ENCODE data around the gene HTR1D. TPM values are rescaled to one million over a fixed set of nuclear protein-coding genes. Genes with fewer than 3 reads are reported as not detected.

The HTR1D gene
- total RNA-seq, 1 donor from 2014 or later = 0.08 TPM

GRCh38 chr1:23178414-23178813 is 38.9 kb downstream of the HTR1D start:
- TF ChIP-seq, protein P1, sequence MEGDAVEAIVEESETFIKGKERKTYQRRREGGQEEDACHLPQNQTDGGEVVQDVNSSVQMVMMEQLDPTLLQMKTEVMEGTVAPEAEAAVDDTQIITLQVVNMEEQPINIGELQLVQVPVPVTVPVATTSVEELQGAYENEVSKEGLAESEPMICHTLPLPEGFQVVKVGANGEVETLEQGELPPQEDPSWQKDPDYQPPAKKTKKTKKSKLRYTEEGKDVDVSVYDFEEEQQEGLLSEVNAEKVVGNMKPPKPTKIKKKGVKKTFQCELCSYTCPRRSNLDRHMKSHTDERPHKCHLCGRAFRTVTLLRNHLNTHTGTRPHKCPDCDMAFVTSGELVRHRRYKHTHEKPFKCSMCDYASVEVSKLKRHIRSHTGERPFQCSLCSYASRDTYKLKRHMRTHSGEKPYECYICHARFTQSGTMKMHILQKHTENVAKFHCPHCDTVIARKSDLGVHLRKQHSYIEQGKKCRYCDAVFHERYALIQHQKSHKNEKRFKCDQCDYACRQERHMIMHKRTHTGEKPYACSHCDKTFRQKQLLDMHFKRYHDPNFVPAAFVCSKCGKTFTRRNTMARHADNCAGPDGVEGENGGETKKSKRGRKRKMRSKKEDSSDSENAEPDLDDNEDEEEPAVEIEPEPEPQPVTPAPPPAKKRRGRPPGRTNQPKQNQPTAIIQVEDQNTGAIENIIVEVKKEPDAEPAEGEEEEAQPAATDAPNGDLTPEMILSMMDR (IDR thresholded peaks at IDR 0.05; ENCODE audit: borderline replicate concordance) = no peak
- no peaks in the 10 kb centered on the region for H3K9me3 ChIP-seq (replicated peaks)
- intact Hi-C loops (cut with micrococcal nuclease) = no loop called here

DNA sequence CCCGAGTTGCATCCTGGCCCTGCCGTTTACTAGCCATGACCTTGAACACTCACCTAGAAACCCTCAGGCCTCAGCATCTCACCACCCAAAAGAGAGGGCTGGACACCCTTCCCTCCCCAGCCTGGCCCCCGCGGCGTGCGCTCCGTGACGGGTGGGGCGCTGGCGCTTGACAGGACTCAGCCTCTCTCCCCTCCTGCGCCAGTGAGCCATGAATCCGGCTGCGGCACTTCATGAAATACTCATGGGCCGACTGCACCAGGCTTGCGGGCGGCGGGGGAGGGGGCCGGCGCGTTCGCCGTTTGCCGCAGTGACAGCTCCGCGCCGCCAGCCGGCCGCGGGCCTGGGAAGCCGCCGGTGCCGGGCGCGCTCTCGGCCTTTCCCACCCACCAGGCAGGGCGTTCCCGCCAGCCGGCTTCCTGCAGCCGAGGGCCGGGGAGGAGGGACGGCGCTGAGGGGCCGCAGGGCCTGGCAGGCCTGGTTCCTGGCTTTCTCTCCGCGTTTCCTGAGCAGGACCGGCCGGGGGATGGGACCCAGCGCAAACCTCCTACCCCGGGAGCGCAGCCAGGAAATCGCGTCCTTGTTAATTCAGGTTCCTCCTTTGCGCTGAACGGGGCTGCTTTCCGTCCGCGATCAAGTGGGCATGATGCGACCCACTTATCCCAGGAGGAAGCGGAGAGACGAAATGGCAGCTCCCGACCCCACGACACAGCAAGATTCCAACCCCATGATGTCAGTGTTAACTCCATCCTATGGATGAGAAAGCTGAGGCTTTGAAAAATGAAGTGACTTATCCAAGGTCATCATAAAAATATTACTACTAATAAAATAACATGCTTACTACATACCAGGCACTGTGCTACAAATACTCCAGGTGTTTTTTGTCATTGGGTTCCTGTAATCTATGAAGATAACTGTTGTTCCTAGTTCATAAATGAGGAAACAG is 39.6 kb downstream of the HTR1D start:
- Histone ChIP-seq H3K27ac (replicated peaks) (peak overlapping the region; percentile 97), H3K4me3 (peak overlapping the region; percentile 76), H3K9me3 (replicated peaks) (no peaks in the 10 kb centered on the region), H3K27me3 (ENCODE audit: low read depth) (no peaks in the 10 kb centered on the region), H3K36me3 (no peaks in the 10 kb centered on the region), H3K4me1 (peaks cover 22% of the 10 kb centered on the region)
- TF ChIP-seq, protein P1 (IDR thresholded peaks at IDR 0.05; ENCODE audit: borderline replicate concordance) = peak; percentile 58
- intact Hi-C loops (cut with micrococcal nuclease) = no loop called here
- DNase-seq = peak; percentile 88

More at GRCh38 chr1:23178414-23178813, 38.9 kb downstream of the HTR1D start:
- peak overlapping the region; percentile 76 for H3K4me3 ChIP-seq
- peaks cover 22% of the 10 kb centered on the region for H3K4me1 ChIP-seq
- peak overlapping the region; percentile 97 for H3K27ac ChIP-seq (replicated peaks)
- no peaks in the 10 kb centered on the region for H3K36me3 ChIP-seq
- no peaks in the 10 kb centered on the region for H3K27me3 ChIP-seq (ENCODE audit: low read depth)
- DNase-seq = no peak

DNA sequence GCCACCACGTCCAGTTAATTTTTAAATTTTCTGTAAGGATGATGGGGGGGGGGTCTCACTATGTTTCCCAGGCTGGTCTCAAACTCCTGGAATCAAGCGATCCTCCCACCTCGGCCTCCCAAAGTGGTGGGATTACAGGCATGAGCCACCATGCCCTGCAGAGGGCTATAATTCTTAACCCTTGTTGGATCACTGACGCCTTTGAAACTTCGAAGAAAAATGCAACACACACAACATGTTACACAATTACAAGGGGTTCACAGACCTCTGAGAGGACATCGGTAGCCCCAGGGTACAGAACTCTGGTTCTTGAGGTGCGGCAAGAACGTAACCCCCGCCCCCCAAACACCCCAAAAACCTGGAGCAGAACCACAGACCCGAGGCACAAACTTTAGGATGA is 40.3 kb downstream of the HTR1D start:
- TF ChIP-seq, protein P1 (IDR thresholded peaks at IDR 0.05; ENCODE audit: borderline replicate concordance) = no peak
- intact Hi-C loops (cut with micrococcal nuclease) = no loop called here
- peak overlapping the region; percentile 97 for H3K27ac ChIP-seq (replicated peaks)
- H3K4me1 ChIP-seq = peaks cover 22% of the 10 kb centered on the region
- H3K9me3 ChIP-seq (replicated peaks) = no peaks in the 10 kb centered on the region
- DNase-seq = no peak
- H3K4me3 ChIP-seq = peak overlapping the region; percentile 76
- no peaks in the 10 kb centered on the region for H3K36me3 ChIP-seq
- no peaks in the 10 kb centered on the region for H3K27me3 ChIP-seq (ENCODE audit: low read depth)

- TF ChIP-seq, protein P1 (IDR thresholded peaks at IDR 0.05; ENCODE audit: borderline replicate concordance) = no peak
- intact Hi-C loops (cut with micrococcal nuclease) = no loop called here
- Histone ChIP-seq H3K4me1 (peaks cover 29% of the 10 kb centered on the region), H3K36me3 (no peaks in the 10 kb centered on the region), H3K4me3 (no peak overlapping the region), H3K27ac (replicated peaks) (no peak overlapping the region), H3K9me3 (replicated peaks) (no peaks in the 10 kb centered on the region), H3K27me3 (ENCODE audit: low read depth) (no peaks in the 10 kb centered on the region)
- no peak for DNase-seq
Measured at GRCh38 chr1:23174426-23175110, 42.7 kb downstream of the HTR1D start.

- Histone ChIP-seq H3K4me1 (peaks cover 34% of the 10 kb centered on the region), H3K4me3 (no peak overlapping the region), H3K9me3 (replicated peaks) (no peaks in the 10 kb centered on the region), H3K27me3 (ENCODE audit: low read depth) (no peaks in the 10 kb centered on the region), H3K27ac (replicated peaks) (peak overlapping the region; percentile 24), H3K36me3 (no peaks in the 10 kb centered on the region)
- DNase-seq = no peak
- intact Hi-C loops (cut with micrococcal nuclease) = no loop called here
- TF ChIP-seq, protein P1 (IDR thresholded peaks at IDR 0.05; ENCODE audit: borderline replicate concordance) = no peak
Measured at GRCh38 chr1:23171181-23171755, 46.0 kb downstream of the HTR1D start.
